Measurements from ENCODE around the gene SOX5. TPM values are rescaled to one million over a fixed set of nuclear protein-coding genes. Genes with fewer than 3 reads are reported as not detected.
"Not testable (repeated sequence)": the region's sequence is repeated elsewhere in the genome, so short reads cannot be mapped to it uniquely, and the experiment has no call there.

SOX5 gene
- total RNA-seq, 2 donors from 2014 or later, result 3.9 to 5.1 TPM

DNA sequence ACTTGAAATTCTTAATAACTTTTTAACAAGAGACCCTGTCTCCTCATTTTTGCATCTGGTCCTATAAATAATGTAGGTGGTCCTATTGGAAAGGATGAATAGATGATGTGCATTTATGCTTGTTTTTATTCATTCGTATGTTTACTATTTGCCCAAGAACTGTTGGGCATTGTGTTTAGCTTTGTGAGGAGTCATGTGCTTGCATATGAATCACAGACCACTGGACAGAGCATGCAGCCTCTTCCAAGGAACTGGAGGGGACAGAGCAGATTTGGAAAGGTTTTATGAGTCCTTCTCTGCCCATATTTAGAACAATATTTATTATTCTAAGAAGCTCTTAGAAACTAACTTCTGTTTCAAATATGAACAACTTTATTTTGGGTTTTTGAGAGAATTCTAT is 414.0 kb downstream of the SOX5 start:
- ATAC-seq (no peak), DNase-seq (no peak)
- intact Hi-C loops (cut with DNase I, micrococcal nuclease), result no loop called here

GRCh38 chr12:23534196-23534595 is 415.3 kb downstream of the SOX5 start:
- ATAC-seq (no peak), DNase-seq (no peak)

DNA sequence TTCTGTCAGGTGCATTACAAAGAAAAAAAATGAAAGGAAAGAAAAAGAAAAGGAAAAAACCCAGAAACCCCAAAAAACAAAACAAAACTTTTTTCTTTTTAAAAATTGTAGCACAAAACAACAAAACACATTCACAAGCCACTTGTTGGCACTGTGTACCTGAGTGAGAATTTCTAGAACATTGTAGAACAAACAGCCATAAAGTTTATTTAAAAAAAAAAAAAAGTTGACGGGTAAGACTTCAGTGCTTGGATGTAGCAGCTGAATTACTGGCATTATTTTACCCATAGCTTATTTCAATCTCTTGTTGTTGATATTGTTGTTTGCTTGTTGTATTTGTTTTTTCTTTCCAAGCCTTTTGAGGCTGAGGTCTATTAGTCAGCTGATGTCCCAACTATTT is 415.8 kb downstream of the SOX5 start:
- intact Hi-C loops (cut with DNase I, micrococcal nuclease), result no loop called here
- DNase-seq (no peak), ATAC-seq (no peak)

More at GRCh38 chr12:23534196-23534595, 415.3 kb downstream of the SOX5 start:
- intact Hi-C loops (cut with DNase I, micrococcal nuclease), result no loop called here

DNA sequence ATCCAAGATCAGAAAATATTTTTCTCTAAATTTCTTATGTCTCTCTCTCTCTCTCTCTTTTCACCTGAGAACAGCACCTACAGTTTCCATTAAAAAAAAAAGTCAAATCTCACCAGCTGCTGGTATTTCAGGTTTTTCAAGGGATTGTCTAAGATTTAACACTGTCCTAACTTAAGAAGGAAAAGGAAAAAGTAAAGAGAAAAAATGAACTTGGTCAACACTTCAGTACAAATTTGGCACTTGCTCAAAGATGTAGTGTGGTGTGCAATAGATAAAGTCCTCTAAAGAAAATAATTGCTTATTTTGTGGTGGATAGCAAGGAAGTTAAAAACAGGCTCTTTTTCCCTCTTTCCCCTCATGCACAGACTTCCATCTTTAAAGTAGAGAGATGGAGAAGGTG is 416.2 kb downstream of the SOX5 start:
- intact Hi-C loops (cut with DNase I, micrococcal nuclease), result no loop called here
- ATAC-seq, result no peak

DNA sequence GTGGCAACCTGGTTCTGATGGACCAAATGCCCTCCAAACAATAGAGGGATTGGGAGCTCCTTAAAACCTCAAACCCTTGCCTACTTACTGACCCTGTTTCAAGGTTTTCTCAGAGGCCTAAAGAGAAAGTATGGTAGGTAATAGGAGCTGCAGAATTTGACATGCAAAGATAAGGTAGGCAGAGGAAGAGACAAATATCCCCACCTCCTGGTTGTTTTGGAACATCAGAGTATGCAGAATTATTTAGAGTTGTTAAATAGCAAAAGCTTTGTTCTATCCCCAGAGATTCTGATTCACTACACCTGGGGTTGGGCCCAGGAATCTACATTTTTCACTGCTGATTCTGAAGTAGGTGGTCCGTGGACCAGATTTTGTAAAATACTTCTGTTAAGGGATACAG is 421.2 kb downstream of the SOX5 start:
- DNase-seq (no peak), ATAC-seq (no peak)
- intact Hi-C loops (cut with DNase I, micrococcal nuclease), result no loop called here

More for the DNA sequence above, 416.2 kb downstream of the SOX5 start:
- DNase-seq, result no peak

GRCh38 chr12:23525450-23526072 is 423.9 kb downstream of the SOX5 start:
- ATAC-seq (no peak), DNase-seq (no peak)
- intact Hi-C loops (cut with DNase I, micrococcal nuclease), result no loop called here

DNA sequence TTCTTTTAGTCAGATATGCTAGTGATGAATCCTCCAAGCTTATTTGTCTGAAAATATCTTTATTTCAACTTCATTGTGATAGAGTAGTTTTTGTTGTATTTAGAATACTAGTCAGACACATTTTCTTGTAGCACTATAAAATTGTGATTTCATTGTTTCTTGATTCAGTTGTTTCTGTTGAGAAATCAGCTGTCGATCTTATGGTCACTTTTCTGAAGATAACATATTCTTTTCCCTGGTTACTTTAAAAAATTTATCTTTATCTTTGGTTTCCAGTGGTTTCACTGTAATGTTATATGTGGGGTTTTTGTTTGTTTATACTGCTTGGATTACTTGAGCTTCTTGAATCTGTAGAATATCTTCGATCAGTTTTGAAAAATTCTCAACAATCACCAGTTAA is 426.1 kb downstream of the SOX5 start:
- DNase-seq, result no peak

DNA sequence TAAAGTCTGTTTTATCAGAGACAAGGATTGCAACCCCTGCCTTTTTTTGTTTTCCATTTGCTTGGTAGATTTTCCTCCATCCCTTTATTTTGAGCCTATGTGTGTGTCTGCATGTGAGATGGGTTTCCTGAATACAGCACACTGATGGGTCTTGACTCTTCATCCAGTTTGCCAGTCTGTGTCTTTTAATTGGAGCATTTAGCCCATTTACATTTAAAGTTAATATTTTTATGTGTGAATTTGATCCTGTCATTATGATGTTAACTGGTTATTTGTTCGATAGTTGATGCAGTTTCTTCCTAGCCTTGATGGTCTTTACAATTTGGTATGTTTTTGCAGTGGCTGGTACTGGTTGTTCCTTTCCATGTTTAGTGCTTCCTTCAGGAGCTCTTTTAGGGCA is 430.0 kb downstream of the SOX5 start:
- intact Hi-C loops (cut with DNase I, micrococcal nuclease); DNase-seq; ATAC-seq: not testable (repeated sequence)

More for the DNA sequence above, 426.1 kb downstream of the SOX5 start:
- no peak for ATAC-seq
- intact Hi-C loops (cut with DNase I, micrococcal nuclease), result no loop called here

DNA sequence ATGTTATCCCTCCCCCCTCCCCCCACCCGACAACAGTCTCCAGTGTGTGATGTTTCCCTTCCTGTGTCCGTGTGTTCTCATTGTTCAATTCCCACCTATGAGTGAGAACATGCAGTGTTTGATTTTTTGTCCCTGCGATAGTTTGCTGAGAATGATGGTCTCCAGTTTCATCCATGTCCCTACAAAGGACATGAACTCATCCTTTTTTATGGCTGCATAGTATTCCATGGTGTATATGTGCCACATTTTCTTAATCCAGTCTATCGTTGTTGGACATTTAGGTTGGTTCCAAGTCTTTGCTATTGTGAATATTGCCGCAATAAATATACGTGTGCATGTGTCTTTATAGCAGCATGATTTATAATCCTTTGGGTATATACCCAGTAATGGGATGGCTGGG is 433.7 kb downstream of the SOX5 start:
- DNase-seq; ATAC-seq; intact Hi-C loops (cut with DNase I, micrococcal nuclease): not testable (repeated sequence)

- DNase-seq, result no peak
- no peak for ATAC-seq
- intact Hi-C loops (cut with DNase I, micrococcal nuclease), result no loop called here
These were observed 439.0 kb downstream of the SOX5 start for GRCh38 chr12:23510484-23510883.

DNA sequence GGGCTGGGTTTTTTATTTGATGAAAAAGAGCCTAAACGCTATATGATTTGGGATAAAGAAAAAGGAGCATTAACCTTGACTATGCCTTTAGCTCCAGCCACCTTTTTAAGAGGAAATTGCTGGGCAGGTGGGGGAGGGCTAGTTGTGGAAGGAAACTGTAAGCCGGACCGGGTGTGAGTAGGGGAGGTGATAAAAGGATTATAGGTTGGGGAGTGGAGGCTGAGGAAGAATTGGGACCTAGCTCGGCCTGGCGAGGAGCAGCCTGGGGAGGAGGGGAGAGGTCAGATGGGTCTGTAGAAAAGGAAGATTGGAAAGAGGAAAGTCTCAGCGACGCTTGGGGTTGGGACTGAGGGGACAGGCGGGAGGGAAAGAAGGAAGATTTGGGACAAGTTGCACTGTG is 439.6 kb downstream of the SOX5 start:
- ATAC-seq; intact Hi-C loops (cut with DNase I, micrococcal nuclease); DNase-seq: not testable (repeated sequence)

DNA sequence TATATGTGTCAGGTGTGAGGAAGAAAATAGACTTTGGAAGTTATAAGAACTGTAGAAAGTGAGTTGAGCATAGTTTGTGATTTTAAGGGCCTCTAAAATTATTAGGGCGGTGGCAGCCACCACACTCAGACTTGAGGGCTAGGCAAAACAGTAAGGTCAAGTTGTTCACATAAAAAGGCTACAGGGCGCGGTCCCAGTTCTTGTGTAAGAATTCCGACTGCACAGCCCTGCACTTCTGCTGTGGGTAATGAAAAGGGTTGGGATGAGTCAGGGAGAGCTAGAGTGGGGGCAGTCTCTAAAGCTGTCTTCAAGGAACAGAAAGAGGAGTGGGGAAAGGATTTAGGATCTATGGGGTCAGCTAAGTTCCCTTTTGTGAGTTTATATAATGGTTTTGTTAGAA is 441.7 kb downstream of the SOX5 start:
- intact Hi-C loops (cut with DNase I, micrococcal nuclease); ATAC-seq; DNase-seq: not testable (repeated sequence)

- intact Hi-C loops (cut with DNase I, micrococcal nuclease); DNase-seq; ATAC-seq: not testable (repeated sequence)
These were observed 443.7 kb downstream of the SOX5 start for GRCh38 chr12:23505736-23506135.

GRCh38 chr12:23504641-23505399 is 444.6 kb downstream of the SOX5 start:
- no peak for DNase-seq
- ATAC-seq, result no peak
- intact Hi-C loops (cut with DNase I, micrococcal nuclease), result no loop called here

- intact Hi-C loops (cut with DNase I, micrococcal nuclease), result no loop called here
- DNase-seq (no peak), ATAC-seq (no peak)
These were observed 445.4 kb downstream of the SOX5 start for GRCh38 chr12:23504043-23504442.

GRCh38 chr12:23503544-23503943 is 445.9 kb downstream of the SOX5 start:
- ATAC-seq (no peak), DNase-seq (no peak)
- intact Hi-C loops (cut with DNase I, micrococcal nuclease), result no loop called here

DNA sequence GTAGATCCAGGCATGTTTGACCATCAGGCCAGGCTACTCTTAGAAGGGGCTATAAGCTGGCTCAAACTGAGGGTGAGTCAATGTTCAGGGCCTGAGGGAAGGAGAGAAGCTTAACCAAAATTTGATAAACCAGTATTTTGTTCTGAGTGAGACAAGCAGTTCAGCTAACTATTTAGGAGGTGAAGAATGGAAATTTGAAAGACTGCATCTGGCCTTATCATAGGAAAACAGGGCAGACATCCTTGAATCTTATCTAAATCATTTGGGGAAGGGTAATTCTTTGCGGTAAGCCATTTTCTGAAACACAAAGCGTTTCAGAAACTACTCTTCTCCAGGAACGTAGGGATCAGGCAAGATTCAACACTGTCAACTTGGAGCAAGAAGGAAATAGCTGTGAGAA is 447.2 kb downstream of the SOX5 start:
- ATAC-seq (no peak), DNase-seq (no peak)
- intact Hi-C loops (cut with DNase I, micrococcal nuclease), result no loop called here

- intact Hi-C loops (cut with DNase I, micrococcal nuclease), result no loop called here
- DNase-seq (no peak), ATAC-seq (no peak)
These were observed 454.0 kb downstream of the SOX5 start for GRCh38 chr12:23495472-23495871.

DNA sequence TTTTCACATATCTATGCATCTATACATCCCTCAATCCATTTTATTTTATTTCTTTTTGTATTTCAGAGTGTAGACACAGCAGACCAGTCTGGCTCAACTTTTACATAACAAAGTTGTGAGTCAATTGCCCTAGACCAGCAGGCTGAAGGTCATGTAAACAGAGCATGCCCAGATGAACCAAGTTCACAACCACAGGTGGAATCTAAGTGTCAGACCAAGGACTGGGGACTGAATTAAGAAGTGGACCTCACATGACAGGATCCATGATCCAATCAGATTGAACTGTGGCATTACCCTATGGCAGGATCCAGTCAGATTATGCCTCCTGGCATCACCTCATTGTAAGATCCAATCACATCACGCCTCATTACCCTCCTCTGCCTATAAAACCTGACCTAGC is 455.8 kb downstream of the SOX5 start:
- ATAC-seq (no peak), DNase-seq (no peak)
- intact Hi-C loops (cut with DNase I, micrococcal nuclease), result no loop called here

DNA sequence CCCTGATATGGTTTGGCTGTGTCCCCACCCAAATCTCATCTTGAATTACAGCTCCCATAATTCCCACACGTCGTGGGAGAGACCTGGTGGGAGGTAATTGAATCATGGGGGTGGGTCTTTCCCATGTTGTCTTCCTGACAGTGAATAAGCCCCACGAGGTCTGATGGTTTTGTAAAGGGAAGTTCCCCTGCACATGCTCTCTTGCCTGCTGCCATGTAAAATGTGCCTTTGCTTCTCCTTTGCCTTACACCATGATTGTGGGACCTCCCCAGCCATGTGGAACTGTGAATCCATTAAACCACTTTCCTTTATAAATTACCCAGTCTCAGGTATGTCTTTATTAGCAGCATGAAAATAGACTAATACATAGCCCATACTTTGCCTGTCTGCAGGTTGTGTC is 458.4 kb downstream of the SOX5 start:
- ATAC-seq; intact Hi-C loops (cut with DNase I, micrococcal nuclease); DNase-seq: not testable (repeated sequence)

All from left colon (tissue), 2 donors.